ENCODE measurements around the gene HOPX.

DNA sequence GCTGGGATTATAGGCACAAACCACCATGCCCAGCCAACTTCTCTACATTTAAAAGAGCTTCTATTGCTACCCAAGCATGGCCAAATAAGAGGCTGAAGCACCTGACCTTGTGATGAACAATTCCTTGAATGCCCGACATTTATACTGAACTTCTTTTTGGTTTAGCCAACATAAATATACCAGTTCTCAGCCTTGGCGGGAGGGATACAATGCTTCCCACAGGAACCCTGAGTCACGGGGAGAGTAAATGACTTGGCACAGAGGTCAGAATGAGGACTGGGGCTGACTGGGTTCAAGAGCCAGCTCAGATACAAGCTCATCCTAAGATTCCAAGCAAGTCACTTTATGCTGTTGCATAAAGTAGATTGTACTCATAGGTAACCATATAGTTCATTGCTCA lies 6.1 kb downstream of the HOPX start:
- TF ChIP-seq, protein P1, sequence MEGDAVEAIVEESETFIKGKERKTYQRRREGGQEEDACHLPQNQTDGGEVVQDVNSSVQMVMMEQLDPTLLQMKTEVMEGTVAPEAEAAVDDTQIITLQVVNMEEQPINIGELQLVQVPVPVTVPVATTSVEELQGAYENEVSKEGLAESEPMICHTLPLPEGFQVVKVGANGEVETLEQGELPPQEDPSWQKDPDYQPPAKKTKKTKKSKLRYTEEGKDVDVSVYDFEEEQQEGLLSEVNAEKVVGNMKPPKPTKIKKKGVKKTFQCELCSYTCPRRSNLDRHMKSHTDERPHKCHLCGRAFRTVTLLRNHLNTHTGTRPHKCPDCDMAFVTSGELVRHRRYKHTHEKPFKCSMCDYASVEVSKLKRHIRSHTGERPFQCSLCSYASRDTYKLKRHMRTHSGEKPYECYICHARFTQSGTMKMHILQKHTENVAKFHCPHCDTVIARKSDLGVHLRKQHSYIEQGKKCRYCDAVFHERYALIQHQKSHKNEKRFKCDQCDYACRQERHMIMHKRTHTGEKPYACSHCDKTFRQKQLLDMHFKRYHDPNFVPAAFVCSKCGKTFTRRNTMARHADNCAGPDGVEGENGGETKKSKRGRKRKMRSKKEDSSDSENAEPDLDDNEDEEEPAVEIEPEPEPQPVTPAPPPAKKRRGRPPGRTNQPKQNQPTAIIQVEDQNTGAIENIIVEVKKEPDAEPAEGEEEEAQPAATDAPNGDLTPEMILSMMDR (IDR thresholded peaks at IDR 0.05): no peak
- no peak for TF ChIP-seq ZFX (IDR thresholded peaks at IDR 0.05; ENCODE audit: borderline replicate concordance)
